Measurements from ENCODE around the gene ERGIC3.
"Not testable (repeated sequence)": the region's sequence is repeated elsewhere in the genome, so short reads cannot be mapped to it uniquely, and the experiment has no call there.

The ERGIC3 gene

GRCh38 chr20:35518955-35519354 is 22.9 kb upstream of the ERGIC3 start:
- DNase-seq (no peak), ATAC-seq (no peak)

- DNase-seq, result peak; percentile 44
- ATAC-seq, result no peak
Measured at GRCh38 chr20:35523298-35523888, 18.5 kb upstream of the ERGIC3 start.

DNA sequence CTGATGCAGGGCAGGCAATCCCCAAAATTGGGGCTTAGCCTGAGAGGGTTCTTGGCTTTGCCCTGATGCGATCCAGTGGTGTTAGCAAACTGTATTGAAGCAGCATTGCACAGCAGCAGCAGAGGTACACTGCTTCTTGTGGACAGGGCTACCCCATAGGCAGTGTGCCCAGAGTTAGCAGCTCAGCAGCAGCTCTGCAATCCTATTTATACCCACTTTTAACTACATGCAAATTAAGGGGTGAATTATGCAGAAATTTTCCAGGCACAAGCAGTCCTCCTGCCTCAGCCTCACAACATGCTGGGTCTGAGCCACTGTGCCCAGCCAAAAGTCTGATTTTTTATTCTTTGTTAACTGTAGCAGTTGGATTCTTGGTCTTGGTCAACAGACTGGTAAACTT is 16.2 kb upstream of the ERGIC3 start:
- DNase-seq (no peak), ATAC-seq (no peak)

- no peak for ATAC-seq
- no peak for DNase-seq
Measured at GRCh38 chr20:35527122-35527769, 14.6 kb upstream of the ERGIC3 start.

DNA sequence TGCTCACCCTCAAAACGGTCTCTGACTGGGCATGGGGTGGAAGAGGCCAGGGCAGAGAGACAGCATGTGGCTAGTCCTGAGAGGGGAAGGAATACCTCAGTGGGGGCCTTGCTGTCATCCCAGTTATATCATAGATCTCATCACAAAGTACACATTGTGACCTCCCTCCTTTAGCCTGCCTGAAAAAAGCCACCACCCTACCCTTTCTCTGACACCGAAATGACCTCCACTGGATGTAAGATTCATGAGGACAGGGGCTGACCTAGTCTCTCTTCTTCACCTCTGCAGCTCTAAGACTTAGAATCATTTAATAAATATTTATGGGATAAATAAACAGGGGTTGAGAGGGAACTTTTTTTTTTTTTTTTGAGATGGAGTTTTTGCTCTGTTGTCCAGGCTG is 12.3 kb upstream of the ERGIC3 start, which contains the start of gene C20orf173:
C20orf173 (minus strand) TSS at position 101 of the 400 bp plus-strand sequence. CDS start 279 bp downstream, outside the sequence.
- DNase-seq (no peak), ATAC-seq (no peak)

DNA sequence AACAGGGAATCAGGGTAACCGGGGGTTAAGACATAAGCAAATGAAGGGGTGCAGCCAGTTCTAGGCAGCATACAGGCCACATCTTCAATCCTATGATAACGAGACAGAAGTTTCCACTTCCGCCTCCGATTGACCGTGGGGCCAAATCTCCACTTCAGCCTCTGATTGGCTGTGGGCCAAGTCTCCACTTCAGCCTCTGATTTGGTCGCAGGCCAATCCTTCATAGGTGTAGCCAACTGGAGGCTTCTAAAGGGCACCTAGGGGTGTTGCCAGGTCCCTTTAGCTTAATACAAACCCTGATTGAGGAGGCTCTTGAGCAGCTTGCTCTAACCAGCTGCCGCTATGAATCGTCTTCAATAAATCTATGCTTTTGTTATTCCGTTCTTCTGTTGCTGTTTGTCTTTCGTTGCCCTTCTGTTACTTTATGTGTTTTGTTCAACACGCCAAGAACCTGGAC is 2.1 kb upstream of the ERGIC3 start:
- no peak for ATAC-seq
- DNase-seq, result peak; percentile 20

DNA sequence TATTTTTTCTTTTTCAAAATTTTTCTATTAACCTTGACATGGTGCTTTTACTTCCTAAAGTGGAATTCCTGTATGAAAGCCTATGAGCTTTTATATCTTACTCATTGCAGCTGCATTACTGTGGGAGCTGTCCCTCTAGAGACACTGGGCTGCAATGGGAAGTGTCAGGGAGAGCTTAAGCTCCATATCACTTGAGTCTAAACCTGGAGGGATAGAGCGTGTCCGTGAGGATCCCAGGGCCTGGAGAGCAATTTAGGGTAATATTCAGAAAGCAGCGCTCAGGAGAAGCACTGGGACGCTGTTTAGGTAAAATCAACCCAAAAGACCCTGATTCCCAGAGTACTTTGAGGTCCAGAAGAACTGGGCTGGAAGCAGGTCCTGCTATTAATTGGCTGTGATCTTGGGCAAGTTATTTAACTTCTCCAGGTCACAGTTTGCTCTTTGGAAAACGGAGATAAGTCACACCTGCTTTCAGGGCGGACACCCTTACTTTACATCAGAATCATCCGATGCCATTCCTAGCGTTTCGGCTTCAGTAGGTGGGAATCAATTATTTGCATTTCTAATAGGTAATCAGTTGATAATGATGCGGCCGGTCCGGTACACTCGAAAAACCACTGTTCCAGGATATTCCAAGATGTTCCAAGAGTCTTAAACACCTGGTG is 628 bp upstream of the ERGIC3 start:
- DNase-seq (no peak), ATAC-seq (no peak)

- DNase-seq (no peak), ATAC-seq (no peak)
Measured at GRCh38 chr20:35542990-35543389, 1.1 kb downstream of the ERGIC3 start.

GRCh38 chr20:35544436-35544835 is 2.6 kb downstream of the ERGIC3 start:
- ATAC-seq, result no peak
- no peak for DNase-seq

DNA sequence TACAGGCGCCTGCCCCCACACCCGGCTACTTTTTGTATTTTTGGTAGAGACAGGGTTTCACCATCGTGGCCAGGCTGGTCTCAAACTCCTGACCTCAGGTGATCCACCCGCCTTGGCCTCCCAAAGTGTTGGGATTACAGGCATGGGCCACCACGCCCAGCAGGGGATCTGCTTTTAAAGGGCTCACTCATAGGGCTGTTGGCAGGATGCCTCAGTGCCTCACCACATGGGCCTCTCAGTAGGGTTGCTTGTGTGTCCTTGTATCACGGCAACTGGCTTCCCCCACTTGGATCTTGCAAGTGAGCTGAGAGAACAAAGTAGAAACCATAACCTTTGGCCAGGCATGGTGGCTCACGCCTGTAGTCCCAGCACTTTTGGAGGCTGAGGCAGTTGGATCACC is 3.1 kb downstream of the ERGIC3 start:
- not testable (repeated sequence) for DNase-seq, ATAC-seq

DNA sequence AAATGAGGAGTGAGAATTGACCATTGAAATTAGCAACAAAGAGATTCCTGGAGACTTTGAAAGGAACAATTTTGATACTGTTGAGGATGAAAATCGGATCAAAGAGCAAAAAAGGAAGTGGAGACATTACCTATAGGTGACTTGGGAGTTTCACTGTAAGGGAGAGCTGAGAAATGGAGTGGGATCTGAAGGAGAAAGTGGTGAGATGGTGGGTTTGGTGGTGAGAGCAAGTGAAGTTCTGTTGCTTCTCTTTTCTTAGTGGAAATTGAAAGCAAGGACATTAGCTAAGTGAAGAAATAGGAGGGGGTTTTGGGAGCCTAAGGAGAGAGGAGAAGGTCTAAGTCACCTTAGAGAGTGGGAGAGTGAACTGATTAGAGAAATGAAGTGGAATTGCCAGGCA is 4.2 kb downstream of the ERGIC3 start:
- DNase-seq (no peak), ATAC-seq (no peak)

GRCh38 chr20:35547329-35547728 is 5.5 kb downstream of the ERGIC3 start:
- DNase-seq (no peak), ATAC-seq (no peak)

DNA sequence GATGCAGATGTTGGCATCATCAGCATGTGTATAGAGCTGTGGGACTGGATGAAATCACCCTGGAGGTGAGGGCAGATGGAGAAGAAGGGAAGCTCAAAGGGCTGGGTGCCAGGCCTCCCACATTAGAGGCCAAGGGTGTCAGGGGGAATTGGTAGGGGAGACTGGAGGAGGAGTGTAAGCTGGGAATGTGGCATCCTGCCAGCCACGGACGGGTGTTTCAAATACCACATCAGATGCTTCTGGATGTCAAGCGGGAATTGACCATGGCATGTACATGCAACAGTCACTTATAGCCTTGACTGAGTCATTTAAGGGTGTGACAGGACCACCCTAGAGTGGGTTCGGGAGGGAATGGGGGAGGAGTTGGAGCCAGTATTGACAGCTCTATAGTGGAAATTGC is 9.6 kb downstream of the ERGIC3 start:
- DNase-seq, result no peak
- ATAC-seq, result no peak

DNA sequence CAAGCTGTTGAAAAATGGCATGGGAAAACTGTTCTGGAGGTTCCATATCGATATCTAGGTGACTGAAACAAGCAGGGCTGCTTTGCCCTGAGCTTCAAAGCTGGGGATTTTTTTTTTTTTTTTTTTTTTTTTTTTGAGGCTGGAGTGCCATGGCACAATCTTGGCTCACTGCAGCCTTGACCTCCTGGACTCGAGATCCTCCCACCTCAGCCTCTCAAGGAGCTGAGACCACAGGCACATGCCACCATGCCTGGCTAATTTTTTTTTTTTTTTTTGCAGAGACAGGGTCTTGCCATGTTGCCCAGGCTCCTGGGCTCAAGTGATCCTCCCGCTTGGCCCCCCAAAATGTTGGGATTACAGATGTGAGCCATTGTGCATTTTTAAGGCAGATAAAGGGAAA is 11.0 kb downstream of the ERGIC3 start:
- no peak for DNase-seq
- ATAC-seq, result no peak

GRCh38 chr20:35555461-35555860 is 13.6 kb downstream of the ERGIC3 start:
- DNase-seq, ATAC-seq: not testable (repeated sequence)

- no peak for DNase-seq
- no peak for ATAC-seq
Measured at GRCh38 chr20:35555951-35556645, 14.2 kb downstream of the ERGIC3 start.

DNA sequence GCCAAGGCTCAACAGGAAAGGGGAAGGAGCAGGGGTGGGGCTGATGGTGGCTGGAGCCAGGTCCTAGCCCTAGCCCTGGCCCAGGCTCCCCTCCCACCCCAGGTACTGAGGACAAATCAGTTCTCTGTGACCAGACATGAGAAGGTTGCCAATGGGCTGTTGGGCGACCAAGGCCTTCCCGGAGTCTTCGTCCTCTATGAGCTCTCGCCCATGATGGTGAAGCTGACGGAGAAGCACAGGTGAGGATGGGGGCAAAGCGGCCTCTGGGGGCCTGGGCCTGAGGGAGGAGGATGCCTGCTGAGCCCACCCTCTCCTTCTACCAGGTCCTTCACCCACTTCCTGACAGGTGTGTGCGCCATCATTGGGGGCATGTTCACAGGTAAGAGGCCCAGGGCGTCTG is 15.0 kb downstream of the ERGIC3 start:
- ATAC-seq, result no peak
- no peak for DNase-seq

- no peak for DNase-seq
- no peak for ATAC-seq
Measured at GRCh38 chr20:35558451-35558850, 16.6 kb downstream of the ERGIC3 start.

GRCh38 chr20:35559042-35559693 is 17.3 kb downstream of the ERGIC3 start:
- no peak for ATAC-seq
- no peak for DNase-seq

GRCh38 chr20:35560105-35560511 is 18.2 kb downstream of the ERGIC3 start:
- ATAC-seq, result no peak
- no peak for DNase-seq

GRCh38 chr20:35560541-35560940 is 18.7 kb downstream of the ERGIC3 start:
- ATAC-seq (no peak), DNase-seq (no peak)

- ATAC-seq (no peak), DNase-seq (no peak)
Measured at GRCh38 chr20:35561268-35561667, 19.4 kb downstream of the ERGIC3 start.
